Measurements from ENCODE around the gene LMNB1. TPM values are rescaled to one million over a fixed set of nuclear protein-coding genes. Genes with fewer than 3 reads are reported as not detected.

LMNB1 gene
- total and polyA plus RNA-seq, 2 of the 13 experiments (the other 11 are each of a cell fraction or from before 2014, with no cell fraction given) = 12.5 to 159 TPM

GRCh38 chr5:126777975-126778674, 1.2 kb downstream of the LMNB1 start (continued):
- no peak for TF ChIP-seq ATF6 (CRISPR knock-in tag; conservative IDR thresholded peaks at IDR 0.05)
- TF ChIP-seq HOXA9 (CRISPR knock-in tag; IDR thresholded peaks at IDR 0.05; ENCODE audit: borderline replicate concordance) = no peak
- no peak for TF ChIP-seq ELK4 (CRISPR knock-in tag; IDR thresholded peaks at IDR 0.05; ENCODE audit: borderline replicate concordance)
- TF ChIP-seq CSRNP1 (CRISPR knock-in tag; IDR thresholded peaks at IDR 0.05) = peak; percentile 43; the same call in 1 of the 2 replicates
- no peak for TF ChIP-seq PLRG1 (conservative IDR thresholded peaks at IDR 0.05)
- no peak for TF ChIP-seq ZFP37 (CRISPR knock-in tag; IDR thresholded peaks at IDR 0.05; ENCODE audit: borderline replicate concordance)
- TF ChIP-seq SP5 (CRISPR knock-in tag; IDR thresholded peaks at IDR 0.05; ENCODE audit: borderline replicate concordance, low read depth) = peak; percentile 56
- TF ChIP-seq ZNF75D (CRISPR knock-in tag; IDR thresholded peaks at IDR 0.05; ENCODE audit: borderline replicate concordance) = no peak
- TF ChIP-seq PPARG (CRISPR knock-in tag; conservative IDR thresholded peaks at IDR 0.05) = 0 out of 2 replicates have a peak, but pooled peaks have one; percentile 12
- TF ChIP-seq ISL2 (CRISPR knock-in tag; IDR thresholded peaks at IDR 0.05) = peak; percentile 52
- no peak for TF ChIP-seq ZNF557 (CRISPR knock-in tag; IDR thresholded peaks at IDR 0.05)
- TF ChIP-seq NR2F2 (IDR thresholded peaks at IDR 0.05; ENCODE audit: borderline replicate concordance, low read depth) = no peak
- TF ChIP-seq ZNF672 (CRISPR knock-in tag; IDR thresholded peaks at IDR 0.05) = no peak
- no peak for TF ChIP-seq FOXP4 (CRISPR knock-in tag; IDR thresholded peaks at IDR 0.05)
- no peak; the same call in 1 of the 2 replicates for TF ChIP-seq ARNTL (CRISPR knock-in tag; IDR thresholded peaks at IDR 0.05)
- 0 out of 2 replicates have a peak, but pooled peaks have one; percentile 37 for TF ChIP-seq ZNF780A (CRISPR knock-in tag; IDR thresholded peaks at IDR 0.05)
- TF ChIP-seq ZNF10 (CRISPR knock-in tag; IDR thresholded peaks at IDR 0.05; ENCODE audit: borderline replicate concordance, low read depth) = no peak
- TF ChIP-seq KLF15 (CRISPR knock-in tag; IDR thresholded peaks at IDR 0.05; ENCODE audit: borderline replicate concordance) = no peak
- TF ChIP-seq MAZ (IDR thresholded peaks at IDR 0.05; ENCODE audit: borderline replicate concordance, low read depth, low read length) = no peak
- no peak for TF ChIP-seq MAZ (CRISPR knock-in tag; IDR thresholded peaks at IDR 0.05; ENCODE audit: low read depth)
- no peak for TF ChIP-seq ZNF251 (CRISPR knock-in tag; IDR thresholded peaks at IDR 0.05)
- TF ChIP-seq SMYD3 (CRISPR knock-in tag; IDR thresholded peaks at IDR 0.05) = peak; percentile 85; the same call in 1 of the 2 replicates
- TF ChIP-seq JARID2 (CRISPR knock-in tag; IDR thresholded peaks at IDR 0.05; ENCODE audit: insufficient replicate concordance) = no peak
- no peak for TF ChIP-seq IRX3 (CRISPR knock-in tag; IDR thresholded peaks at IDR 0.05; ENCODE audit: borderline replicate concordance, low read depth)
